IPS DF 4.7 (cell line): ENCODE data around the gene CELA2B.
"Not testable (repeated sequence)": the region's sequence is repeated elsewhere in the genome, so short reads cannot be mapped to it uniquely, and the experiment has no call there.

Experiments
- DNase-seq: peaks from one replicate; pipeline ENCODE4 v3.0.0-alpha.2; 2013; ENCODE audit warnings: low spot score; ENCODE audit errors: extremely low read depth

Gene CELA2B

GRCh38 chr1:15500184-15501178 lies 24.6 kb downstream of the CELA2B start:
- no peak for DNase-seq

DNA sequence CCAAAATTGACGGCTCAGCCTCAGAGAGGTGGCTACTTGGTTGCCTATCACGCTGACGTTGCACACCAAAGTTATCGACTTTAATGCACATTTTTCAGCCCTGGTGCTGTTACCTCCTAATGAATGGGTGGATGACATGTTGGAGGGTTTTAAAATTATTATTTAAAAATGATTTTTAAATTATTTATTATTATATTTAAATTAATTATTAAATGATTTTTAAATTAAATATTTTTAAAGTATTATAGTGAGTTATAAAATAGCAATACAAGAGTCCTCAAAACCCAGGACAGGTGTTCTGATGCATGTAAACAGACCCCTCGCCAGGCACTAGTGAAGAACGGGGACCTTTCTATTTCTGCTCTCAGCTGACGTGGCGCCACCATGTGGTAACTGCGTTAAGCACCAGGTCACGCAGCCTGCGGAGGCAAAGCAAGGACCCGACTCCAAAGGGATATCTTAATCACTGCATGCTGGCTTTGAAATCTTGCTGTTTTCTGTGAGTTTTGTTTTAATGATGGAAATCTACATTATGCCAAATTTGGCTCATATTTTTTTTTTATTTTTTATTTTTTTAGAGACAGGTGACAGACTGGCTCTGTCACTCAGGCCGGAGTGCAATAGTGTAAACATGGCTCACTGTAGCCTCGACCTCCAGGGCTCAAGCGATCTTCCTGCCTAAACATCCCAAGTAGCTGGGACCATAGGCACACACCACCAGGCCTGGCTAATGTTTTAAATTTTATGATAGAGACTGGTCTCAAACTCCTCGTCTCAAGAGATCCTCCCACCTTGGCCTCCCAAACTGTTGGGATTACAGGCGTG lies 25.5 kb downstream of the CELA2B start:
- DNase-seq: no peak

DNA sequence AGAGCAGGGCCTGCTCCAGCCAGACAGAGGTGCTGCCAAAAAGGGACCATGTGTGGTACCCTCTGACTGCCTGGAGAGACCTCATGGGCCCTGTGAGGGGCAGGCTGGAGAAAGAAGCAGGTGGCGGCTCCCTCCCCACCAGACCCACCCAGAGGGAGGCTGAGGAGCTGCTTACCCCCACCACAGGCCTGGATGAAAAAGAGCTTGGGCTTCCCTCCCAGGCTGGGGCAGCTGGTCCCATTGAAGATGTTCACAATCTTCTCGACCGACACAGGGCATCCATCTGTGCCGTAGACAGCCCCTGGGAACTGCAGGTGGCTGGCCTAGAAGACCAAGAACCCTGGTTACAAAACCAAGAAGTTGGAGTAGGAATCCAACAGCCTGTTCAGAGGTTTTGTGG lies 28.5 kb downstream of the CELA2B start:
- no peak for DNase-seq

DNA sequence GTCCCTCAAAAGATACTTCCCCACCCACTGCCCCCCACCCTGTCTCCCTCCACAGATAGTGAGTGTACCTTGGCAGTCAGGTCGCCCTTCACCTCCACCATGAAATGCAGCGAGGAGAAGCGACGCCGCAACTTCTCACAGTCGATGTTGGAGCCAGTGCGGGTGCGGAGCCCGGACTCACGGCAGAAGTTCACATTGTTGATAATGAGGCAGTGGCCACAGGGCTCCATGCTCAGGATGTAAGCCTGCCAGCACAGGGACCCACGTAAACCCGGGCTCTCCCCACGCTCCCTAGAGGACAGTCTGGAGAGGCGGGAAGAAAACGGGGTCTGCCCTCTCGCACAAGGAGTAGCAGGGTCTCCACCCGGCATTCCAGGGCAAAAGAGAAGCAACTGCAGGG lies 30.9 kb downstream of the CELA2B start:
- DNase-seq: no peak

DNA sequence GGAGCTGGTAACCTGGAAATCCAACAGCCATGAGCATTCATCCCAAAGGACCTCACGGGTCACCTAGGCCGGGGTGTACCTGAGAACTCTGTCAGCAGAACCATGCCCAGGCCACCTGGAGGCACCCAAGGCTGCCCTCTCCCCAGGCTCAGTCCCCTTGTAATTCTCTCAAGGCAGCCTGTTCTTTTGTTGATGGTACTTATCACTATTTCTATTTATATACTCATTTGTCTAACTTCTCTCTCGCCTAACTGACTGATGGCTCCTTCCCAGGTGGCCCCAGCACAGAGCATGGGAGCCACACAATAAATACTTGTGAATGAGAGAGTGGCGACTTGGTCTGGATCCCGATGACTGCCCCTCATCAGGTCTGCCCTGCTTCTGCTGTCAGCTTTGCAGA lies 31.4 kb downstream of the CELA2B start:
- no peak for DNase-seq

DNA sequence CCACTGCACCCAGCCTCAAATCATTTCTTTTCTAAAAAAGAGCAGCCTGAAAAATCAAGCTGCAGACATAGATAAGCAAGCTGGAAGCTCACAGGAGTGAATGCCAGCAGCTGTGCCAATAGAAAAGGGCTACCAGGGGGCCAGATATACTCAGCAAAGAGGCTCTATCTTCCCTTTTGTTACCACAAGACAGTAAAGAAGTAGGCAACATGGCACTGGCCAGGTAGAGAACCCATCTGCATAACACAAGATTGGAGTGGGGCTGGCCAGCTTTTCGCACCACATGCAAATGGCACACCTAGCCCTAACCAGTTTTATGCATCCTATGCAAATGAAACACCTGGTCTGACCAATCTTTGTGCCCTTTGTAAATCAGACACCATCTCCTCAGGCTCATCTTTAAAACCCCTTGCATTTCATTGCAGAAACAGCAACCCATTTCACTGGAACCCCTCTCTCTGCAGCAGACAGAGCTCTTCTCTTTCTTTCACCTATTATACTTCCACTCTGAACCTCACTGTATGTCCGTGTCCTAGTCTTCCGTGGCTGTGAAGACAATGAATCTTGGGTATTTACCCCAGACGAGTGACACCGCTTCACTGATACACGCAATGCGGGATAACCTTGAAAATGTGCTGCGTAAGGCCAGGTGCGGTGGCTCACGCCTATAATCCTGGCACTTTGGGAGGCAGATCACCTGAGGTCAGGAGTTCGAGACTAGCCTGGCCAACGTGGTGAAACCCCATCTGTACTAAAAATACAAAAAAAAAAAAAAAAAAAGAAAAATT lies 33.0 kb downstream of the CELA2B start:
- DNase-seq: peak; percentile 79

DNA sequence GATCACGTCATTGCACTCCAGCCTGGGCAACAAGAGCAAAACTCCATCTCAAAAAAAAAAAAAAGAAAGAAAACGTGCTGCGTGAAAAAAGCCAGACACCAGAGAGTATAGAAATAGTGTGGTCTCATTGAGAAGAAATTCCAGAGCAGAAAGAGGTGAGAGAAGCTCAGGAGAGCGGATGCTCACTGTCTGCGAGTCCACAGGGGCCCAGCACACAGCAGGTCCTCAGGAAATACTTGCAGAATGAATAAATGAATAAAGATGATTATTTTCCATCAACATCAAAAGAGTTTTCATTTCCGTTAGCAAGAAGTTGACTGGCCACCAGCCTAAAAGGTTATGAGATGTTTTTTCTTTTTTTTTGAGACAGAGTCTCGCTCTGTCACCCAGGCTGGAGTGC lies 33.7 kb downstream of the CELA2B start:
- DNase-seq: no peak

- DNase-seq: no peak
Measured at GRCh38 chr1:15510611-15511405, 34.9 kb downstream of the CELA2B start.

DNA sequence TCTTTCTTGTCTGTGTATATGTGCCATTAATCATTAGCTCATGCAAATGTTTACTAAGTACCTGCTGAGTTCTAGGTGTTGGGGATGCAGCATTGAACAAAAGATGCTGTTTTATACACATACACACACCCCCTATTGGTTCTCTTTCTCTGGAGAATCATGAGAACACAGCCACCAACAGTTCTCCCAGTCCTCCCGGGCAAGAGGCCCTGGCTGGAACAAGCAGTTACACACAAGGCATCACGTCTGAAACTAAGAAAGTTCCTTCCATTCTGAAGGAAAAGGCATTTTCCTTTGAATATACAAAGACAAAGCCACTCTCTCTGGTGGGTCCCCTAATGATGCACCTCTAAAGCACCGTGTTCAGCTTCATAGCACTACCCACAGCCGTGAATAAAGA lies 37.3 kb downstream of the CELA2B start:
- no peak for DNase-seq

GRCh38 chr1:15513919-15514318 lies 38.0 kb downstream of the CELA2B start:
- DNase-seq: no peak

DNA sequence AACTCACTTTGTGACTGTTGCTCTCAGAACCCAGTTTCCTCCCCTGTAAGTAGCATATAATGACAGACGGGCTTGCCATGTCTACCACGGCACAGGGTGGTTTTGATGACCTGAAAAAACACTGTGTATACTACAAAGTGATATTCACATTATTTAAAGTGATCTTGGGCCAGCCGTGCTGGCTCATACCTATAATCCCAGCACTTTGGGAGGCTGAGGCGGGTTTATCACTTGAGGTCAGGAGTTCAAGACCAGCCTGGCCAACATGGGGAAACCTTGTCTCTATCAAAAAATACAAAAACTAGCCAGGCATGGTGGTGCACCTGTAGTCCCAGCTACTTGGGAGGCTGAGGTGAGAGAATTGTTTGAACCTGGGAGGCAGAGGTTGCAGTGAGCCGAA lies 38.7 kb downstream of the CELA2B start:
- DNase-seq: not testable (repeated sequence)

GRCh38 chr1:15515022-15515663 lies 39.2 kb downstream of the CELA2B start:
- no peak for DNase-seq

DNA sequence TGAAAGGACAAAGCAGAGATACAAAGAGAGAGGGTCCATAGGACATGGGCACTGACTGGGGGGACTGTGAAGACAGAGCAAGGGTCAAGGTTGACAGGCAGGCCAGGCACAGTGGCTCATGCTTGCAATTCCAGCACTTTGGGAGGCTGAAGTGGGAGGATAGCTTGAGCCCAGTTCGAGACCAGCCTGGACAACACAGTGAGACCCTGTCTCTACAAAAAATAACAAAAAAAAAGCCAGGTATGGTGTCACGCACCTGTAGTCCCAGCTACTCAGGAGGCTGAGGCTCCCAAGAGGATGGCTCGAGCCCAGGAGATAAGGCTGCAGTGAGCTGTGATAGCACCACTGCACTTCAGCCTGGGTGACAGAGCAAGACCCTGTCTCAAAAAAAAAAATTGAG lies 43.7 kb downstream of the CELA2B start:
- DNase-seq: no peak

DNA sequence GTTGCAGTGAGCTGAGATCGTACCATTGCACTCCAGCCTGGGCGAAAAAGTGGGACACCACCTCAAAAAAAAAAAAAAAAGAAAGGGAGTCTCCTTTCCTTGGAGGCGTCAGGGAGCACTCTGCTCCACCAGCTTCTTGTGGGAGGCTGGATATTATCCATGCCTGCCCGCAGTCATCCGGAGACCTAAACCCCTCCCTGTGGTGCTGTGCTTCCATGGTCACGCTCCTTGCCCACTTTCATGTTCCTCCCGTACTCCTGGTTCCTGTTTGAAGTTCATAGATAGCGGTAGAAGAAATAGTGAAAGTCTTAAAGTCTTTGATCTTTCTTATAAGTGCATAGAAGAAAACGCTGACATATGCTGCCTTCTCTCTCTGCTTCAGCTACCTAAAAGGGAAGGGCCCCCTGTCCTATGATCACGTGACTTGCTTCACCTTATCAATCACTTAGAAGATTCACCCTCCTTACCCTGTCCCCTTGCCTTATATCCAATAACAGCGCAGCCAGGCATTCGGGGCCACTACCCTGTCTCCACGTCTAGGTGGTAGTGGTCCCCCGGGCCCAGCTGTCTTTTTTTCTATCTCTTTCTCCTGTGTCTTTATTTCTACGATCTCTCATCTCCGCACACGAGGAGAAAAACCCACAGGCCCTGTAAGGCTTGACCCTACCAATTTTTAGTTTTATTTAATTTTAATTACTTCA lies 45.5 kb downstream of the CELA2B start:
- not testable (repeated sequence) for DNase-seq

DNA sequence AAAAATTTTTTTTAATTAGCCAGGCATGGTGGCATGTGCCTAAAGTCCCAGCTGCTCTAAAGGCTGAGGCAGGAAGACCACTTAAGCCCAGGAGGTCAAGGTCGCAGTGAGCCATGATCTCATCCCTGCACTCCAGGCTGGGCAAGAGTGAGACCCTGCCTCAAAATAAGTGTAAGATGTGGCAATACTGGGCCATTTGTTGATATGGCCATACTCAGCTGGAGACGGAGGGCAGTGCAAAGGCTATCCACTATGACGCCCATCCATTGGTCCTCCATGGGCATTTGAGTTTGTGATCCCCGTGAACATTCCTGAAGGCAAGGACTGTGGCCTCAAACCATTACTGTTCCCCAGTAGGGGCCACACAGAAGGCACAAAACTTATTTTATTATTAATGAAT lies 46.6 kb downstream of the CELA2B start:
- DNase-seq: no peak

GRCh38 chr1:15523104-15524020 lies 47.5 kb downstream of the CELA2B start:
- DNase-seq: no peak

DNA sequence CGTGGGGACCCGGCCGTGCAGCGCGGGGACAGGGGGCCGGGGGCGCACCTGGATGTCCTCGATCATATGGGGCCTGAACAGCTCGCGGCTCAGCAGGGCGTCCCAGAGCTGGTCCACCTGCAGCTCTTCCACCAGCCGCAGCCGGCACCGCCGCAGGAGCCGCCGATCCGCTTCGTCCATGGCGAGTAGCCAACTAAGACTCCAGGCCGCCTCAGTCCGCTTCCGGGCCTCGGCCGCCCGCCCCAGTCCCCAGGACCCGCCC lies 48.0 kb downstream of the CELA2B start, which contains the start of gene CASP9:
Gene CASP9, minus strand, starts transcription at position 195 of the 262 bp plus-strand sequence. Its CDS starts 15 bp downstream, at position 180.
- no peak for DNase-seq

- peak; percentile 60 for DNase-seq
Measured at GRCh38 chr1:15524283-15525049, 48.6 kb downstream of the CELA2B start.
